Liver (tissue), 9 donors: Measurements from ENCODE around the gene BEND3. TPM values are rescaled to one million over a fixed set of nuclear protein-coding genes. Genes with fewer than 3 reads are reported as not detected.
"Not testable (repeated sequence)": the region's sequence is repeated elsewhere in the genome, so short reads cannot be mapped to it uniquely, and the experiment has no call there.

Experiments used
- DNase-seq: peaks from one replicate; pipeline ENCODE4 v3.0.0-alpha.2; 2017; ENCODE audit warnings: low spot score
- H3K27ac ChIP-seq, 2 donors: one replicate each; pipeline ENCODE4 v1.7.0; 2013; ENCODE audit warnings: inconsistent platforms in 2 of 2, low read length in 2 of 2, control low read depth in 1 of 2, low read depth in 1 of 2, mild to moderate bottlenecking in 1 of 2
- H3K27me3 ChIP-seq, 4 donors: one replicate each; pipeline versions ENCODE4 v1.6.1 to v1.7.0; 2013; ENCODE audit warnings: low read length in 3 of 4, inconsistent platforms in 1 of 4, mild to moderate bottlenecking in 1 of 4, moderate library complexity in 1 of 4; ENCODE audit not compliant: control insufficient read depth in 4 of 4, insufficient read depth in 4 of 4
- H3K36me3 ChIP-seq, 4 donors: one replicate each; pipeline versions ENCODE4 v1.6.1 to v1.7.0; 2013; ENCODE audit warnings: low read length in 3 of 4, mild to moderate bottlenecking in 3 of 4, low read depth in 1 of 4, moderate library complexity in 1 of 4; ENCODE audit not compliant: control insufficient read depth in 4 of 4, insufficient read depth in 3 of 4
- H3K4me1 ChIP-seq, 4 donors: one replicate each; pipeline versions ENCODE4 v1.6.1 to v1.7.0; 2013; ENCODE audit warnings: low read length in 3 of 4, mild to moderate bottlenecking in 3 of 4, moderate library complexity in 1 of 4; ENCODE audit not compliant: control insufficient read depth in 4 of 4, insufficient read depth in 4 of 4
- H3K4me3 ChIP-seq, 3 donors: one replicate each; pipeline versions ENCODE4 v1.6.1 to v1.7.0; 2013; ENCODE audit warnings: low read length in 3 of 3, control low read depth in 1 of 3, low read depth in 1 of 3, mild to moderate bottlenecking in 1 of 3
- H3K9ac ChIP-seq, 2 donors: one replicate each; pipeline ENCODE4 v1.7.0; 2013; ENCODE audit warnings: low read length in 2 of 2, mild to moderate bottlenecking in 2 of 2, moderate library complexity in 2 of 2, control low read depth in 1 of 2, low read depth in 1 of 2
- H3K9me3 ChIP-seq, 4 donors: one replicate each; pipeline versions ENCODE4 v1.6.1 to v1.7.0; 2013; ENCODE audit warnings: low read length in 3 of 4; ENCODE audit not compliant: control insufficient read depth in 4 of 4
- FOXA1 ChIP-seq: IDR thresholded peaks from 2 replicates; pipeline ENCODE4 v1.6.1; 2016; ENCODE audit warnings: antibody characterized with exemption
- FOXA2 ChIP-seq: IDR thresholded peaks from 2 replicates; pipeline ENCODE4 v1.6.1; 2016; ENCODE audit warnings: antibody characterized with exemption
- HNF4A ChIP-seq, 2 donors: conservative IDR thresholded peaks; 2 replicates each; pipeline ENCODE4 v1.6.1; 2016; ENCODE audit warnings: antibody characterized with exemption in 2 of 2, mild to moderate bottlenecking in 2 of 2
- HNF4G ChIP-seq: IDR thresholded peaks from 2 replicates; pipeline ENCODE4 v1.6.1; 2016; ENCODE audit warnings: antibody characterized with exemption
- JUND ChIP-seq, 2 donors: IDR thresholded peaks; 2 replicates each; pipeline ENCODE4 v1.6.1; 2016; ENCODE audit warnings: antibody characterized with exemption in 2 of 2
- MAX ChIP-seq: IDR thresholded peaks from 2 replicates; pipeline ENCODE4 v1.6.1; 2016; ENCODE audit warnings: antibody characterized with exemption
- NR2F2 ChIP-seq: IDR thresholded peaks from 2 replicates; pipeline ENCODE4 v1.6.1; 2016; ENCODE audit warnings: antibody characterized with exemption
- RAD21 ChIP-seq, 2 donors: IDR thresholded peaks; 2 replicates each; pipeline ENCODE4 v1.6.1; 2016; ENCODE audit warnings: antibody characterized with exemption in 2 of 2, mild to moderate bottlenecking in 2 of 2
- REST ChIP-seq: IDR thresholded peaks from 2 replicates; pipeline ENCODE4 v1.6.1; 2016; ENCODE audit warnings: antibody characterized with exemption, mild to moderate bottlenecking
- RXRA ChIP-seq, 2 donors: IDR thresholded peaks; 2 replicates each; pipeline ENCODE4 v1.6.1; 2017 to 2018; ENCODE audit warnings: antibody characterized with exemption in 2 of 2, mild to moderate bottlenecking in 1 of 2
- SP1 ChIP-seq: IDR thresholded peaks from 2 replicates; pipeline ENCODE4 v1.6.1; 2018; ENCODE audit warnings: antibody characterized with exemption, mild to moderate bottlenecking
- TAF1 ChIP-seq: conservative IDR thresholded peaks from 2 replicates; pipeline ENCODE4 v1.6.1; 2016; ENCODE audit warnings: antibody characterized with exemption, mild to moderate bottlenecking
- YY1 ChIP-seq: IDR thresholded peaks from 2 replicates; pipeline ENCODE4 v1.6.1; 2016; ENCODE audit warnings: antibody characterized with exemption, mild to moderate bottlenecking
- WGBS: extraction: QIAGEN DNeasy Blood & Tissue Kit; methylation state at CpG from one replicate; pipeline ENCODE4 v1.1.7; 2013; 5-methylcytosine and 5-hydroxymethylcytosine counted together
- polyA plus RNA-seq, 2 donors: library from polyadenylated mRNA; stranded (reverse) in 1 of 2; unstranded in 1 of 2; fragments of 200-250 nt in 1 of 2; fragments of >200 nt in 1 of 2; fragmentation: Nextera tagmentation in 1 of 2; extraction: Ambion mirVana in 1 of 2; gene quantifications; one replicate each; pipeline versions ENCODE4 v1.2.1 to v1.2.3, GENCODE V29; 2013 to 2015
- total RNA-seq, 2 donors: library from RNA; depleted of rRNA; stranded (reverse); fragments of >200 nt; gene quantifications; one replicate each; pipeline ENCODE4 v1.2.3, GENCODE V29; 2014
- TF ChIP-seq, protein P1 (sequence below): IDR thresholded peaks from 2 replicates; pipeline ENCODE4 v1.6.1; 2016; ENCODE audit warnings: antibody characterized with exemption
- TF ChIP-seq, protein P2 (sequence below): fragments of 150-350 bp; IDR thresholded peaks from 2 replicates; pipeline ENCODE4 v1.5.1; 2017; ENCODE audit warnings: improper control_type of control experiment, low read depth, low read length; ENCODE audit not compliant: missing input control
- donor health status: healthy.
- donor health status: healthy.
- donor health status: healthy.
- donor health status: healthy.
- donor health status: healthy.

Gene BEND3
- total and polyA plus RNA-seq, 4 donors: 0.47 to 1.7 (median 1.2) TPM

DNA sequence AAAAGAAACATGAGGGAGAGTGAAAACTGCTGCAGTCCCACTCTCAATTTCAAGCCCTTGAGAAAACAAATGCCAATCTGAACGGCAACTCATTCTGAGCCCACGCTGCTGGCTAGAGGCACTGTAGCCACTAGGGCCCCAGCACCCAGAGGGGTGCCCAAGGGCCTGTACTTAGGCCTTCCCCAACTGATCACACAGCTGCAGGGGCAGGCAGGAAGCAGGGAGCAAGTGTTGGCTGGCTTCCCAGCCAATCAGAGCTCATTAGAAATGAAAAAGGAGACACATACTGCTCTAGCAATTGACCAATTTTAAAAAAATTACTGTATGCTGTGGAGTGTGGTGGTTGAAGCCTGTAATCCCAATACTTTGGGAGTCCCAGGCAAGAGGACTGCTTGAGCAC is 3.7 kb upstream of the BEND3 start:
- 91% methylated on average over 2 of the region's 2 CpGs for WGBS

DNA sequence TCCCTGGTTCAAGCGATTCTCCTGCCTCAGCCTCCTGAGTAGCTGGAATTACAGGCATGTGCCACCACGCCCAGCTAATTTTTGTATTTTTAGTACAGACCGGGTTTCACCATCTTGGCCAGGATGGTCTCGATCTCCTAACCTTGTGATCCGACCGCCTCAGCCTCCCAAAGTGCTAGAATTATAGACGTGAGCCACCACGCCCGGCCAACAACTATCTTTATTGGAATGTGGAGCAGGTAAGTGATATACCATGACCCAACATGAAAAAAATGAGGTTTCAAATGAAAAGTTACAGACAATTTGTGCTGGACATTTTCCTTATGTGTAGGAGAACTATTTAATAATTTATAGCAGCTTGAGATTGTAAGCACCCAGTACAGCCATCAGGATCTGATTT is 3.2 kb upstream of the BEND3 start:
- DNase-seq, H3K27me3 ChIP-seq, H3K36me3 ChIP-seq, H3K9ac ChIP-seq, H3K27ac ChIP-seq, H3K4me3 ChIP-seq, H3K9me3 ChIP-seq: not testable (repeated sequence)
- peaks cover 0 to 21% (median 15%) of the 10 kb centered on the region in 4 donors for H3K4me1 ChIP-seq
- 93% methylated on average over 9 of the region's 9 CpGs for WGBS

More for the DNA sequence above, 3.7 kb upstream of the BEND3 start:
- Histone ChIP-seq H3K27ac (no peak overlapping the region), H3K4me1 (peaks cover 0 to 16% (median 11%) of the 10 kb centered on the region in 4 donors), H3K27me3 (no peaks in the 10 kb centered on the region), H3K36me3 (no peaks in the 10 kb centered on the region), H3K4me3 (no peak overlapping the region), H3K9me3 (no peaks in the 10 kb centered on the region), H3K9ac (no peak overlapping the region)
- no peak for DNase-seq
- TF ChIP-seq, protein P1, sequence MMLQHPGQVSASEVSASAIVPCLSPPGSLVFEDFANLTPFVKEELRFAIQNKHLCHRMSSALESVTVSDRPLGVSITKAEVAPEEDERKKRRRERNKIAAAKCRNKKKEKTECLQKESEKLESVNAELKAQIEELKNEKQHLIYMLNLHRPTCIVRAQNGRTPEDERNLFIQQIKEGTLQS: no peak
- TF ChIP-seq FOXA2: no peak
- TF ChIP-seq SP1: no peak
- TF ChIP-seq NR2F2: no peak
- no peak for TF ChIP-seq REST
- TF ChIP-seq, protein P2, sequence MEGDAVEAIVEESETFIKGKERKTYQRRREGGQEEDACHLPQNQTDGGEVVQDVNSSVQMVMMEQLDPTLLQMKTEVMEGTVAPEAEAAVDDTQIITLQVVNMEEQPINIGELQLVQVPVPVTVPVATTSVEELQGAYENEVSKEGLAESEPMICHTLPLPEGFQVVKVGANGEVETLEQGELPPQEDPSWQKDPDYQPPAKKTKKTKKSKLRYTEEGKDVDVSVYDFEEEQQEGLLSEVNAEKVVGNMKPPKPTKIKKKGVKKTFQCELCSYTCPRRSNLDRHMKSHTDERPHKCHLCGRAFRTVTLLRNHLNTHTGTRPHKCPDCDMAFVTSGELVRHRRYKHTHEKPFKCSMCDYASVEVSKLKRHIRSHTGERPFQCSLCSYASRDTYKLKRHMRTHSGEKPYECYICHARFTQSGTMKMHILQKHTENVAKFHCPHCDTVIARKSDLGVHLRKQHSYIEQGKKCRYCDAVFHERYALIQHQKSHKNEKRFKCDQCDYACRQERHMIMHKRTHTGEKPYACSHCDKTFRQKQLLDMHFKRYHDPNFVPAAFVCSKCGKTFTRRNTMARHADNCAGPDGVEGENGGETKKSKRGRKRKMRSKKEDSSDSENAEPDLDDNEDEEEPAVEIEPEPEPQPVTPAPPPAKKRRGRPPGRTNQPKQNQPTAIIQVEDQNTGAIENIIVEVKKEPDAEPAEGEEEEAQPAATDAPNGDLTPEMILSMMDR: no peak
- no peak for TF ChIP-seq JUND (IDR thresholded peaks at IDR 0.05)
- no peak for TF ChIP-seq YY1
- no peak for TF ChIP-seq RXRA (IDR thresholded peaks at IDR 0.05)
- no peak for TF ChIP-seq HNF4A (conservative IDR thresholded peaks at IDR 0.05)
- TF ChIP-seq HNF4G: no peak
- no peak for TF ChIP-seq RAD21 (IDR thresholded peaks at IDR 0.05)
- no peak for TF ChIP-seq MAX

DNA sequence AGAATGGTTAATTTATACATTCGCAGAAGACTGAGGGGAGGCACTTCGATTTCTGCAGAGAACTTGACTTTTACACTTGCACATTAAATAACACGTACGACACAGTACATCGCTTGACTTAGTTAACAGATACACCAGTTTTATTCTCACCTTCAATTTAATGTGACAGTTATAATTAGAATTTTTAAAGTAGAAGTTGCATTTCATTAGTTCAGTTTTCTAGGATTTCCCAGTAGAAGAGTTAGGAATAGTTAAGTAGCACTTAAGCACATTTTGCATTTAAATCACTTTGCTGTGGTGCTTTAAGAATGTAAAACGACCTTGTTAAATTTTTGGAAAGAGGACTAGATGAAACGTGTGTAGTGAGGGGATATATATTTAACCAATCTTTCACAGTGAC is 1.6 kb upstream of the BEND3 start:
- Histone ChIP-seq H3K27ac (no peak overlapping the region), H3K4me3 (no peak overlapping the region), H3K9ac (no peak overlapping the region), H3K36me3 (no peaks in the 10 kb centered on the region), H3K4me1 (peaks cover 0 to 21% (median 16%) of the 10 kb centered on the region in 4 donors), H3K9me3 (no peaks in the 10 kb centered on the region), H3K27me3 (no peaks in the 10 kb centered on the region)
- DNase-seq: no peak
- WGBS: 40% methylated on average over 7 of the region's 7 CpGs
- TF ChIP-seq, protein P2: no peak
- TF ChIP-seq FOXA1: no peak
- TF ChIP-seq REST: no peak
- TF ChIP-seq RXRA (IDR thresholded peaks at IDR 0.05): no peak
- TF ChIP-seq MAX: no peak
- no peak for TF ChIP-seq TAF1
- TF ChIP-seq JUND (IDR thresholded peaks at IDR 0.05): no peak
- TF ChIP-seq YY1: no peak
- TF ChIP-seq RAD21 (IDR thresholded peaks at IDR 0.05): no peak
- TF ChIP-seq HNF4G: no peak
- TF ChIP-seq, protein P1: no peak
